GM23248 (cell line): ENCODE results near the gene MCF2L. TPM values are rescaled to one million over a fixed set of nuclear protein-coding genes. Genes with fewer than 3 reads are reported as not detected.
A peak's percentile ranks its signal among the peaks of the same experiment; 100 is the strongest.

ENCODE experiments used
- DNase-seq: peaks from one replicate; pipeline ENCODE4 v3.0.0-alpha.2; 2015
- H2AFZ ChIP-seq: fragments of 200-600 bp; sonication (generic); 2 replicates; pipeline ENCODE4 v1.6.1; 2016; ENCODE audit warnings: antibody characterized with exemption
- H3F3A ChIP-seq: fragments of 200-600 bp; sonication (generic); 2 replicates; pipeline ENCODE4 v1.6.1; 2016; ENCODE audit warnings: mild to moderate bottlenecking, antibody characterized with exemption, mixed run types; ENCODE audit not compliant: insufficient read depth
- H3K27ac ChIP-seq: fragments of 200-600 bp; sonication (generic); 2 replicates; pipeline ENCODE4 v1.5.1; 2016; ENCODE audit warnings: mild to moderate bottlenecking
- H3K27me3 ChIP-seq: fragments of 200-600 bp; sonication (generic); replicated peaks from 2 replicates; pipeline ENCODE4 v1.6.1; 2016; ENCODE audit warnings: mild to moderate bottlenecking; ENCODE audit not compliant: insufficient read depth
- H3K36me3 ChIP-seq: fragments of 200-600 bp; sonication (generic); 2 replicates; pipeline ENCODE4 v1.6.1; 2016; ENCODE audit warnings: low read depth, mild to moderate bottlenecking
- H3K4me1 ChIP-seq: fragments of 200-600 bp; sonication (generic); 2 replicates; pipeline ENCODE4 v1.6.1; 2016; ENCODE audit warnings: mild to moderate bottlenecking; ENCODE audit not compliant: insufficient read depth
- H3K4me2 ChIP-seq: fragments of 200-600 bp; sonication (generic); one replicate; pipeline ENCODE4 v1.6.1; 2016; ENCODE audit warnings: mild to moderate bottlenecking; ENCODE audit not compliant: unreplicated experiment
- H3K4me3 ChIP-seq: fragments of 200-600 bp; sonication (generic); 2 replicates; pipeline ENCODE4 v1.5.1; 2016; ENCODE audit warnings: mild to moderate bottlenecking
- H3K79me2 ChIP-seq: fragments of 200-600 bp; sonication (generic); 2 replicates; pipeline ENCODE4 v1.6.1; 2016; ENCODE audit warnings: mild to moderate bottlenecking; ENCODE audit not compliant: insufficient read depth
- H3K9ac ChIP-seq: fragments of 200-600 bp; sonication (generic); 2 replicates; pipeline ENCODE4 v1.6.1; 2016; ENCODE audit warnings: mild to moderate bottlenecking
- H3K9me2 ChIP-seq: fragments of 200-600 bp; sonication (generic); 2 replicates; pipeline ENCODE4 v1.6.1; 2016; ENCODE audit warnings: mixed run types, mild to moderate bottlenecking, moderate library complexity; ENCODE audit not compliant: insufficient read depth
- H3K9me3 ChIP-seq: fragments of 200-600 bp; sonication (generic); one replicate; pipeline ENCODE4 v1.6.1; 2017; ENCODE audit warnings: low read depth
- H4K20me1 ChIP-seq: fragments of 200-600 bp; sonication (generic); 2 replicates; pipeline ENCODE4 v1.6.0; 2016; ENCODE audit not compliant: insufficient read depth
- EZH2 ChIP-seq: fragments of 200-600 bp; sonication (generic); IDR thresholded peaks from 2 replicates; pipeline ENCODE4 v1.6.1; 2018; ENCODE audit warnings: antibody characterized with exemption, mild to moderate bottlenecking; ENCODE audit not compliant: insufficient read depth, poor library complexity, severe bottlenecking
- EZH2phosphoT487 ChIP-seq: fragments of 200-600 bp; sonication (generic); IDR thresholded peaks from 2 replicates; pipeline ENCODE4 v1.6.1; 2018; ENCODE audit warnings: antibody characterized with exemption, moderate library complexity, mild to moderate bottlenecking, low read depth; ENCODE audit not compliant: insufficient read depth
- WGBS, 2 experiments: methylation state at CpG; one replicate each; pipeline ENCODE4 v1.1.6; 2015 to 2017; ENCODE audit warnings: low lambda C conversion rate in 2 of 2, low coverage in 1 of 2; ENCODE audit errors: missing lambda C conversion rate in 2 of 2; 5-methylcytosine and 5-hydroxymethylcytosine counted together
- in situ Hi-C: fragments of 300-500 bp; cut with MboI; formaldehyde crosslinking; loops from 2 replicates; pipeline ENCODE4 v1.15.0; 2020
- polyA plus RNA-seq: library from polyadenylated mRNA; unstranded; fragments of >200 nt; fragmentation: Nextera tagmentation; extraction: Ambion mirVana; gene quantifications from 2 replicates; pipeline ENCODE4 v1.2.1, GENCODE V29; 2016
- total RNA-seq: library from RNA; depleted of rRNA; stranded (reverse); fragments of >200 nt; shearing (Covaris generic); gene quantifications from 2 replicates; pipeline ENCODE4 v1.2.3, GENCODE V29; 2014

MCF2L gene
- total and polyA plus RNA-seq, 2 experiments from 2014 or later = not detected

DNA sequence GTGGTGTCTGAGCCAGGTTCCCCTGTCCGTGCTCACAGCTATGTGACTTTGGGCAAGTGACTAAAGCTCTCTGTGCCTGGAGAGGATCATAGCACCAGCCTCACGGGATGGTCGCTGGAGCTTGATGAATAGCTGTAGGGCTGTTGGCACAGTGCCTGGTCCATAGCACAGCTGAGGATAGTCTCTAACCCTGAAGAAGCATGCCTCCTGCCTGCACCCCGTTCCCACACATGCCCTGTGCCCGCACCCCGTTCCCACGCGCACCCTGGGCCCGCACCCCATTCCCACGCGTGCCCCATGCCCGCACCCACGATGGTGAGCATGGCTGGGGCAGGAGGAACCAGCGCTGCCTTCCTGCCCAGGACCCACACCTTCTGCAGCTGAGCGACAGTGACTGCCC is 72.9 kb downstream of the MCF2L start:
- no peaks in the 10 kb centered on the region for H3K9me2 ChIP-seq
- in situ Hi-C loops = no loop called here
- H3K4me2 ChIP-seq = no peak overlapping the region
- H3K9me3 ChIP-seq = no peaks in the 10 kb centered on the region
- DNase-seq = no peak
- no peak overlapping the region for H2AFZ ChIP-seq
- no peaks in the 10 kb centered on the region for H3K4me1 ChIP-seq
- TF ChIP-seq EZH2 (no peak), EZH2phosphoT487 (no peak)
- no peak overlapping the region for H3K27ac ChIP-seq
- peaks cover 52% of the 10 kb centered on the region for H3K27me3 ChIP-seq
- 75 to 83% methylated on average over 14 to 15 of the region's 15 CpGs for WGBS, 2 experiments
- no peaks in the 10 kb centered on the region for H4K20me1 ChIP-seq
- H3F3A ChIP-seq = no peaks in the 10 kb centered on the region
- no peak overlapping the region for H3K9ac ChIP-seq
- H3K4me3 ChIP-seq = no peak overlapping the region
- no peaks in the 10 kb centered on the region for H3K79me2 ChIP-seq
- H3K36me3 ChIP-seq = no peaks in the 10 kb centered on the region

DNA sequence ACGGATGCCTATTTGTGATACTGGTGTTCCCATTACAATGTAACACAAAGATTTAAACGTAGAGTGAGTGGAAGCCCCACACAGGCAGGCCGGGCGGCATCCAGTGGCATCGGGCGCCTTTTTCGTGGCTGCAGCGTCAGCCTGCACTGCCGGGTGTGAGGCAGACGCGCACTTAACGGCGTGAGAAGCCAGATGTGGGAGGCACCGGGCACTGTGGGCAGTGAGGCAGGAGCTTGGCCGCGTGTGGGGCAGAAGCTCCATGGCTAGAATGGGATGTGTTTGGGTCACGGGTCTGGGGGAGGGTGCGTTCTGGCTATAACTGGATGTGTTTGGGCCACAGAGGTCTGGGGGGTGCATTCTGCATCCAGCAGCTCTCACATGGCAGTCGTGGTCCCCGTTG is 73.4 kb downstream of the MCF2L start:
- Histone ChIP-seq H3F3A (no peaks in the 10 kb centered on the region), H3K27me3 (peaks cover 51% of the 10 kb centered on the region), H3K4me1 (no peaks in the 10 kb centered on the region), H3K4me2 (no peak overlapping the region), H3K36me3 (no peaks in the 10 kb centered on the region), H2AFZ (no peak overlapping the region), H3K9ac (no peak overlapping the region), H3K9me2 (no peaks in the 10 kb centered on the region), H3K4me3 (no peak overlapping the region), H4K20me1 (no peaks in the 10 kb centered on the region), H3K79me2 (no peaks in the 10 kb centered on the region), H3K27ac (no peak overlapping the region), H3K9me3 (no peaks in the 10 kb centered on the region)
- 77 to 81% methylated on average over 20 of the region's 20 CpGs for WGBS, 2 experiments
- in situ Hi-C loops = no loop called here
- TF ChIP-seq EZH2phosphoT487 (no peak), EZH2 (no peak)
- DNase-seq = no peak

- Histone ChIP-seq H3K27me3 (peaks cover 45% of the 10 kb centered on the region), H4K20me1 (no peaks in the 10 kb centered on the region), H3K9me2 (no peaks in the 10 kb centered on the region), H3F3A (no peaks in the 10 kb centered on the region), H3K4me1 (no peaks in the 10 kb centered on the region), H3K27ac (no peak overlapping the region), H3K9ac (no peak overlapping the region), H3K36me3 (no peaks in the 10 kb centered on the region), H3K4me2 (no peak overlapping the region), H3K9me3 (no peaks in the 10 kb centered on the region), H3K4me3 (no peak overlapping the region), H3K79me2 (no peaks in the 10 kb centered on the region), H2AFZ (no peak overlapping the region)
- TF ChIP-seq EZH2 = no peak
- 71 to 74% methylated on average over 19 of the region's 20 CpGs for WGBS, 2 experiments
- no peak for DNase-seq
- in situ Hi-C loops = no loop called here
These were observed 74.1 kb downstream of the MCF2L start for GRCh38 chr13:113043001-113043630.

GRCh38 chr13:113043931-113044330 is 74.9 kb downstream of the MCF2L start:
- no peak overlapping the region for H3K27ac ChIP-seq
- no peak overlapping the region for H3K4me2 ChIP-seq
- no peak overlapping the region for H3K9ac ChIP-seq
- H3K79me2 ChIP-seq = no peaks in the 10 kb centered on the region
- no peaks in the 10 kb centered on the region for H3F3A ChIP-seq
- TF ChIP-seq EZH2 = no peak
- no peak for TF ChIP-seq EZH2phosphoT487
- peak overlapping the region; percentile 39 for H3K4me3 ChIP-seq
- no peaks in the 10 kb centered on the region for H3K9me2 ChIP-seq
- H3K36me3 ChIP-seq = no peaks in the 10 kb centered on the region
- 0 out of 2 replicates have a peak overlapping the region, but pooled peaks have one; percentile 52 for H2AFZ ChIP-seq
- WGBS, 2 experiments = 23% methylated on average over 14 of the region's 14 CpGs
- no peaks in the 10 kb centered on the region for H3K9me3 ChIP-seq
- peaks cover 39% of the 10 kb centered on the region for H3K27me3 ChIP-seq
- DNase-seq = no peak
- no peaks in the 10 kb centered on the region for H3K4me1 ChIP-seq
- H4K20me1 ChIP-seq = no peaks in the 10 kb centered on the region
- in situ Hi-C loops = no loop called here
